HEK293T (cell line): ENCODE measurements around the gene CCL26.

Experiments used
- CTCF ChIA-PET: fragments of 350-600 bp; formaldehyde crosslinking; extraction: SDS; loops from one replicate; lab custom pipeline; 2021; ENCODE audit warnings: antibody characterized with exemption, inconsistent platforms; lab: Yijun Ruan, JAX
- POLR2A ChIA-PET: fragments of 350-600 bp; formaldehyde crosslinking; extraction: SDS; loops from one replicate; lab custom pipeline; 2020; ENCODE audit warnings: antibody characterized with exemption, inconsistent platforms; lab: Yijun Ruan, JAX
- DNase-seq: peaks from one replicate; pipeline ENCODE4 v3.0.0; 2012; ENCODE audit warnings: mixed read lengths; ENCODE audit errors: extremely low spot score
- BHLHE40 ChIP-seq: fragments of 450-650 bp; IDR thresholded peaks from 2 replicates; pipeline ENCODE4 v1.6.1; 2016; ENCODE audit warnings: mild to moderate bottlenecking, moderate library complexity, borderline replicate concordance
- CTBP1 ChIP-seq: fragments of 450-650 bp; IDR thresholded peaks from 2 replicates; pipeline ENCODE4 v1.6.1; 2016; ENCODE audit warnings: borderline replicate concordance
- ELF4 ChIP-seq: fragments of 450-650 bp; IDR thresholded peaks from 2 replicates; pipeline ENCODE4 v1.6.1; 2017; ENCODE audit warnings: antibody characterized with exemption
- FOXA1 ChIP-seq: fragments of 450-650 bp; IDR thresholded peaks from 2 replicates; pipeline ENCODE4 v1.6.1; 2016; ENCODE audit warnings: mild to moderate bottlenecking
- FOXK2 ChIP-seq: fragments of 450-650 bp; IDR thresholded peaks from 2 replicates; pipeline ENCODE4 v1.6.1; 2016; ENCODE audit warnings: mild to moderate bottlenecking
- HDGF ChIP-seq: fragments of 450-650 bp; IDR thresholded peaks from 2 replicates; pipeline ENCODE4 v1.6.1; 2017; ENCODE audit warnings: antibody characterized with exemption, borderline replicate concordance
- L3MBTL2 ChIP-seq: fragments of 450-650 bp; conservative IDR thresholded peaks from 2 replicates; pipeline ENCODE4 v1.6.1; 2016; ENCODE audit warnings: mild to moderate bottlenecking
- NFRKB ChIP-seq: fragments of 450-650 bp; IDR thresholded peaks from 2 replicates; pipeline ENCODE4 v1.6.1; 2016; ENCODE audit warnings: mild to moderate bottlenecking, moderate library complexity
- SP1 ChIP-seq: fragments of 450-650 bp; IDR thresholded peaks from 2 replicates; pipeline ENCODE4 v1.6.1; 2017
- TARDBP ChIP-seq: fragments of 450-650 bp; IDR thresholded peaks from 2 replicates; pipeline ENCODE4 v1.6.1; 2016
- ZNF384 ChIP-seq: fragments of 450-650 bp; IDR thresholded peaks from 2 replicates; pipeline ENCODE4 v1.6.1; 2016
- TF ChIP-seq, protein P1 (sequence below): fragments of 450-650 bp; IDR thresholded peaks from 2 replicates; pipeline ENCODE4 v1.6.1; 2016

Gene CCL26

GRCh38 chr7:75738975-75739795 lies 32.8 kb downstream of the CCL26 start:
- peak; percentile 99 for DNase-seq
- TF ChIP-seq HDGF (no peak), SP1 (no peak)
- TF ChIP-seq, protein P1, sequence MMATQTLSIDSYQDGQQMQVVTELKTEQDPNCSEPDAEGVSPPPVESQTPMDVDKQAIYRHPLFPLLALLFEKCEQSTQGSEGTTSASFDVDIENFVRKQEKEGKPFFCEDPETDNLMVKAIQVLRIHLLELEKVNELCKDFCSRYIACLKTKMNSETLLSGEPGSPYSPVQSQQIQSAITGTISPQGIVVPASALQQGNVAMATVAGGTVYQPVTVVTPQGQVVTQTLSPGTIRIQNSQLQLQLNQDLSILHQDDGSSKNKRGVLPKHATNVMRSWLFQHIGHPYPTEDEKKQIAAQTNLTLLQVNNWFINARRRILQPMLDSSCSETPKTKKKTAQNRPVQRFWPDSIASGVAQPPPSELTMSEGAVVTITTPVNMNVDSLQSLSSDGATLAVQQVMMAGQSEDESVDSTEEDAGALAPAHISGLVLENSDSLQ: peak; percentile 97
- CTCF ChIA-PET: no interaction called here
- POLR2A ChIA-PET: interaction anchor here (0.7 to 1.2 kb wide), 2 partner anchors 15 to 23 kb away, joined by 3 read pairs; no protein-coding TSS in a partner anchor

- no peak for DNase-seq
- POLR2A ChIA-PET: interaction anchor here (0.7 to 1.2 kb wide), 2 partner anchors 15 to 24 kb away, joined by 3 read pairs; no protein-coding TSS in a partner anchor
- CTCF ChIA-PET: no interaction called here
- TF ChIP-seq TARDBP (no peak), CTBP1 (no peak), L3MBTL2 (peak; percentile 25; the same call in 1 of the 2 replicates), SP1 (no peak)
These were observed 33.4 kb downstream of the CCL26 start, which contains the start of gene HIP1 for GRCh38 chr7:75738604-75738974. Gene HIP1 (minus strand): TSS chr7:75738941. CDS start chr7:75738920, 21 bp downstream.

DNA sequence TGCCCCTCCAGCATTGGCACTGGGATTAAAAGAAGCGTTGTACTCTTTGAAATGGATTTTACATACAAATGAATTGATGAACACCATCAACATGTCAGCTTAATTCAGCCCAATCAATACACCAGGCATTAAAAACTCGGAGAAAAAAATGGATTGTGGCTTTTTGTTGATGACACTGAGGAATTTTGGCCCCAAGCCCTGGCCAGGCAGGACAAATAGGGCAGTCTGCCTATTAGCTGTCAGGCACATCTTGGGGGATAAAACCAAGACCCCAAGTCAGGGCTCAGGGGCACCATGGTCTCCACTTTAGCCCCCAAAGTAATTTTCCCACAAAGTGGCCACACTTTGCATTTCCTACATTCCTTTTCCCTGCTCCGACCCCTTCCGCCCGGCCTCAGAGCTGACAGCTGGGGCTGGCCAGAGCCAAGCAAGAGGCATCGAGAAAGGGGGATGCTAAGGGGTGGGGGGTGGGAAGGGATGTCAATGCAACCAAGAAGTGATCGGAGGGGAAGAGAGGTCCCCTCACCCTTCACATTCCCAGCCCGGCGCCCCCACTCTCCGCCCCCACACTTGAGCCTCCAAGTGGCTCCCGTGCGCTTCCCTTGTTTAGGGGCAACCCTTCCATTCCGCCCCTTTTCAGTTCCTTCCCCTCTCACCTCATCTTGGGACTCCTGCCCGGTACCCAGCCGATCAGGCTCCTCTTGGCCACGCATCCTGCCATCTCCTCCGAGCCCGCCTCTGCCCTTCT lies 34.0 kb downstream of the CCL26 start:
- ChIA-PET POLR2A (no interaction called here), CTCF (no interaction called here)
- TF ChIP-seq NFRKB: no peak
- no peak for TF ChIP-seq L3MBTL2
- no peak for TF ChIP-seq FOXA1
- no peak for TF ChIP-seq FOXK2
- DNase-seq: no peak

- ChIA-PET CTCF (no interaction called here), POLR2A (no interaction called here)
- DNase-seq: no peak
- TF ChIP-seq ZNF384 (0 out of 2 replicates have a peak, but pooled peaks have one; percentile 30), ELF4 (no peak)
These were observed 36.2 kb downstream of the CCL26 start for GRCh38 chr7:75735581-75736350.

DNA sequence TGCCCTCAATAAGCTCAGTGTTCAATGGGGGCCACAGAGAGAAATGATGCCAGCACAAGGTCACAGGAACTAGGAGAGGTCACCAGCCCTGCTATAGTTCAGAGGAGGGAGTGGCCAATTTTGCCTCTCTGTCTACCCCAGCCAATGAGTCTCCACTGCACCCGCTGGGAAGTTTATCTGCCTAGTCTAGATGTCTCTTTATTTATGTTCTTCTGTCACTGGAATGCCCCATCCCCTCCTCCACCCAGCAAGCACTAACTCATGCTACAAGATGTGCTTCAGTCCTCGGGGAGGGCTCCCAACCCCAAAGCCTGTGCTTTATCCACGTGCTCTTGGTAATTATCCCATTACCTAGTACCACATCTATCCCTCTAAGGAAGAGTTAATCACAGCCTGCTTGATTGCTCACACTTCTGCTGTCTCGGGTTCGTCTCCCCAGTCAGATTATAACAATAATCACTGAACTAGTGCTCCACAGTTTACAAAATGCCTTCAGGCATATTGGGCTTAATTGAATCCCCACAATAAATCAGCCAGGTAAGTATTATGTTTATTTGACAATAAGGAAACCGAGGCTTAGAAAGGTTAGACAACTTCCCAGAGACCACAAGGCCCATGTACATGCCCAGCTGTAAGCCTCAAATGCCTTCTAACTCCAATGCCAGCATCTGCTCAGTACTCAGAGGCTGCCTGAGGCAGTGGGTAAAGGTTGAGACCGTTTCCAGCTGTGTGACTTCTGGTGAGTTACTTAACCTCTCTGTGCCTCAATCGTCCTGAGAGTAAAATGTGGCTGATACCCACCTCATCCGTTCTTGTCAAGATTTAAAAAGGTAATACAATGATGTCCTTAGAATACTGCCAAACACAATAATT lies 37.2 kb downstream of the CCL26 start:
- ChIA-PET POLR2A (no interaction called here), CTCF (no interaction called here)
- TF ChIP-seq L3MBTL2: no peak
- TF ChIP-seq, protein P1: peak; percentile 54
- TF ChIP-seq BHLHE40: no peak
- TF ChIP-seq FOXA1: no peak
- DNase-seq: no peak

- TF ChIP-seq, protein P1: peak; percentile 90
- no peak for TF ChIP-seq CTBP1
- no peak for DNase-seq
- CTCF ChIA-PET: no interaction called here
- POLR2A ChIA-PET: no interaction called here
These were observed 39.0 kb downstream of the CCL26 start for GRCh38 chr7:75732764-75733630.
